Esophagus mucosa (tissue), 1 donor: ENCODE data around the gene ITGB5. TPM values are rescaled to one million over a fixed set of nuclear protein-coding genes. Genes with fewer than 3 reads are reported as not detected.
A peak's percentile ranks its signal among the peaks of the same experiment; 100 is the strongest.

Source experiments
- ATAC-seq: fragments of 200-7000 bp; cut with Tn5 transposase; one replicate; pipeline ENCODE4 v1.9.1; 2020
- total RNA-seq: library from RNA; stranded (reverse); gene quantifications from one replicate; pipeline ENCODE4 v1.2.4, GENCODE V29; 2023
- donor health status: DM: yes; HTN: yes; CAD: no.

Gene ITGB5
- total RNA-seq, 1 donor from 2014 or later = 83.0 TPM

DNA sequence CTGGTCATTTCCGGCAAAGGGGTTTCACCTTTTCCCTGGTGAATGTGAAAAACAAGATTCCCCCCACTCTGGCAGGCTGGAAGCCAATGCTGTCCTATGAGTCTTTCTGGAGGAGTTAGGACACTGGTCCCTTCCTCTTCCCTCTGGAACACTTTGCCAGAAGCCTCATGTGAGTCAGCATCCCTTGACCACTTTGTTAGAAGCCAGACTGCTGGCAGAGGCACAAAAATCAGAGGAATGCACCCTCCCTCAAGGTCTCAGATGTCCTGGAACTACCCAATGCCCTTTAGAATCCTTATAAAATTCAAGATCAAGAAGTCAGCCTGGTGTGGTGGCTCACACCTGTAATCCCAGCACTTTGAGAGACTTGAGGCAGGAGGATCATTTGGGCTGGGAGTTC lies 26.6 kb downstream of the ITGB5 start:
- ATAC-seq = no peak

DNA sequence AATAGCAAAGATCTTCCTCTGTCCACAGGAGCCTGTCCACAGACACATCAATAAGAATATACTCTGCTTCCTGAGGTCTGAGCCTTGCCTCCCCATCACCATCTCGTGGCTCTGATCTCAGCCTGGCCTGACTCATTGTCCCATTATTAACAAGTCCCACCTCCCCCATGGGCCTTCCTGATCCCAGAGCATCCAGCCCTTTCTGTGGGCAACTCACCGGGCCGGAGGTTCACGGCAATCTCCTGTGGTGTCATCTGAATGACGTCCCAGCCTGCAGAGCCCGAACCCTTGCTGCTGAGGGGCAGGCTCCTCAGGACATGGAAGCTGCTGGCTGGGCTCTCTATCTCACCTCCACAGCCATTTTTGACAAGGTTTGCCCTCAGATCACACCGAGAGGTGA lies 28.1 kb downstream of the ITGB5 start:
- ATAC-seq = no peak

- ATAC-seq = no peak
These were observed 28.9 kb downstream of the ITGB5 start for GRCh38 chr3:124858275-124858674.

DNA sequence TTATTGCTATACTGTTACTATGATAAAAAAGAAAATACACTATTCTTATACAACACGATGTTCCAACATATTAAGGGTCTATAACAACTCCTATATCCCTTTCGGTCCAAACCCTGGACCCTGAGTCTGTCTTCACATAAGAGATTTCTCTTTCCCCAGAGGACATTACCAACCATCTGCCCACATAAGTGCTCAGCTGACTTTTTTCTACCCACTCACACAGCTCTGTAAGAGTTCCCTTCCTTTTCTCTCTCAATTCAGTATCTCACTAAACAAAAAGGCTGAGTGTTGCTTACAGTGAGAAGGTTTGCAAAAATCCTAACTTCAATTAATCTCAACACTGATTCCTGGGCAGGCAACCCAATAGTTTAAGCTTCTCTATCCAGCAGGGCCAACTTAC lies 30.5 kb downstream of the ITGB5 start:
- ATAC-seq = no peak

GRCh38 chr3:124854009-124854408 lies 33.2 kb downstream of the ITGB5 start:
- ATAC-seq = no peak

DNA sequence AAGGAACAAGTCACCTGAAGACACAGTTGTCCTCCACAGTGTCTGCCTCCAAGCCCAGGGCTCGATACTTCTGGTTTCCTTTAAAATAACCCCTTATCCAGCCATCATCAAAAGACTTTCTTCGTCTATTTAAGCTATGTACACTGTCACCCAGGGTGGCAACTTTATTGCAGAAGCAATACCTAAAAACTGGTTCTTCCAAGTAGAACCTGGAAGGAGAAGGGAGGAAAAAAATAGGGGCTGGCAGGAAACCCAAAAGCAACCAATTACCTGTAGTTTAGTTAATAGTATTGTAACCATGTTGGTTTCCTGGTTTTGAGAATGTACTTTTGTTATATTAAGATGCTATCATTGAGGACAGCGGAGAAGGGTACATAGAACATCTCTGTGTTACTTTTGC lies 33.7 kb downstream of the ITGB5 start:
- ATAC-seq = no peak

- no peak for ATAC-seq
These were observed 35.3 kb downstream of the ITGB5 start for GRCh38 chr3:124851905-124852304.

DNA sequence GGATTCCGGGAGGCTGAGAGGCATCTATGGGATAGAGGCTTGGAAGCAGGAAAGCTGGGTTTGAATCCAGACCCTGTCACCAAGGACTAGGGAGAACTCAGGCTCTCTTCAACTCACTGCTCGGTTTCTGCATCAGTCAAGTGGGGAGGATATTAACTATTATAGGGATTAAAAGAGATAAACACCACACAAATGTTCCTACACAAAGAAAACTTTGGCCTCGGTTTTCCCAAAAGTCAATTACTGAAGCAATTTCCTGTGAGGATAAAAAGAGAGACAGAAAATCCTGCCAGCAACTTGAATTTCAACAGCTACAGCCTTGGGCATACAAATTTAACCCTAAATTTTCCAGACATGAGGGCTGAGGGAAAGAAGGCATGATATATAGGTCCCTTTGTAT lies 36.0 kb downstream of the ITGB5 start:
- no peak for ATAC-seq

DNA sequence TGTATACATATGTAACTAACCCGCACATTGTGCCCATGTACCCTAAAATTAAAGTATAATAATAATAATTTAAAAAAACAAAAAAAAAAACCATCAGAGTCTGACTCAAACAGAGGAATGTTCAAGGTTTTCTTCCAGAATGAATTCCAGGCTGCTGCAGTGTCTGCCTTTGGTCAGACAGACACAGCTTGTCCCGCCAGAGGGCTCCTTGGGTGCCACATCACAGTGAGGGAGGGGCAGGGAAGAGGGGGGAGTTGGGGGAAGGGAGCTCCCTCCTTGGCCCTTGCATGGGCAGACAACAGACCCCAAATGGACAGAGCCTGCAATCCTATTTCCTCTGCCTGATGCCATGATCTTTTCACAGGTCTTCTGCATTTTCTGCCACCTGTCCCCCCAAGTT lies 36.5 kb downstream of the ITGB5 start:
- ATAC-seq = no peak

GRCh38 chr3:124850212-124850611 lies 37.0 kb downstream of the ITGB5 start:
- ATAC-seq = no peak

DNA sequence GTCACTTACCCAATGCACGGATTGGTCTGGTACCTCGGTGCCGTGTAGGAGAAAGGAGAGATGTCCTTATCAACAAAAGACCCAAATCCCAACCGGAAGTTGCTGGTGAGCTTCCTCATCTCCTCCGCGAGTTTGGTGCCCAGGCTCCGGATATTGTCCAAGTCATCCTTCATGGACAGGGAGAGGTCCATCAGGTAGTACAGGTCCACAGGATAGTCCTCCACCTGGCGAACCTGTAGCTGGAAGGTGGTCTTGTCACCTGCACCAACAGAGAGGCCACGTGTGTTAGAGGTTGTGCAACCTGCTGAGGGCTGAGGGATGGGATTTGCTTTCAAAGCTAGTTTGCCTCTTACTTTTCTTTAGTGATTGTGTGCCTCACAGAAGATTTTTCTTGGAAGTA lies 38.9 kb downstream of the ITGB5 start:
- ATAC-seq = no peak

DNA sequence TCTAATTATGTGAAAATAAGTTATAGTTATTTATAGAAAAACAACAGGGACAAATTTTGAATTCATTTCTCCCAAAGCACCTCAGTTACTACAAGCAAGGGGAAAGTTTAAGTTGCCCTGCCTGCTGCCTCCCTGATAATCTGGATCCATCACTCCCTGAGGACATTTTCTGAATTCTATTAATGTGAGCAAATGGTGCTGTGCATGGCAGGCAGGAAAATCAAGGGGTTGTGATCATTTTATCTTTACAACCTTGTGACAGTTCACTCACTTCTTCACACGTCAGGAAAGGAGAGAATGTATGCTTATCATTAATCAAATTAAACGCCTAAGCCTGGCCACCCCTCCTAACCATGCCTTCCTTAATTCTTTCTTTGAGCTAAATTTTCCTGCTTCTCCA lies 39.3 kb downstream of the ITGB5 start:
- ATAC-seq = no peak

GRCh38 chr3:124847051-124847450 lies 40.1 kb downstream of the ITGB5 start:
- ATAC-seq = no peak

DNA sequence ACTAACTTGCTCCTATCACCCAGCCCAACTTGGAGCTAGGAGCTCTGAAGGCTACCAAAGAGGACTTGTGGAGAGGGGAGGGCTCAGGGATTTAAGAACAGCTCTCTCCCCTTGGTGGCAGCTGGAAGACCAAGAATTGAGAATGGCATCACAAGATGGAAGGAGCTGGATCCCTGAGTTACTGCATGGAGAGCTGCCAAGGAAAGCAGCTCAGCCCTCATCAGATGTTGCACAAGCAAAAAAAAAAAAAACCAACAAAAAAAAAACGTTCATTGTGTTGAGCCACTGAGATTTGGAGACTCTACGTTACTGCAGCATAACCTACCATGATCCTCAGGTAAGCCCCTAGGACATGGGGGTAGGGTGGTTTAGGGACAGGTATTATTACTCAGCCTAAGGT lies 41.0 kb downstream of the ITGB5 start:
- ATAC-seq = peak; percentile 23

DNA sequence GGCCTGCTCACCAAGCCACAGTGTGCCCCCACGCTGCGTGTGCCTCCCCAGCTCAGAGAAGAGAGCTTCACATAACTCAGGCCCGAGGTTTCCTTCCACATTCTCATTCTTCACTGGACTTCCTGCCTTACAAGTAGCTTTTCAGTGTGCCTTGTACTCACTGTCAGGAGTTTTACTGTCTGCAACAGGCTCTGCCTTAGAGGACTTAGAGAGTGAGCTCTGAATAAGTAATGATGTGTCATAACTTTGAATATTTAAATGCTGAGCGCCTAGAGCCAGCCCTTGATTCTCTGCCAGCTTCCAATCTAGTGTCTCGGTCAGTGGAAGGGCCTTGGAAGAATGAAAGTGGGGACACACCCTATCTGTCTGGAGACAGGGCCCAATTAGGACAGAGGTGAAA lies 41.8 kb downstream of the ITGB5 start:
- ATAC-seq = peak; percentile 92

DNA sequence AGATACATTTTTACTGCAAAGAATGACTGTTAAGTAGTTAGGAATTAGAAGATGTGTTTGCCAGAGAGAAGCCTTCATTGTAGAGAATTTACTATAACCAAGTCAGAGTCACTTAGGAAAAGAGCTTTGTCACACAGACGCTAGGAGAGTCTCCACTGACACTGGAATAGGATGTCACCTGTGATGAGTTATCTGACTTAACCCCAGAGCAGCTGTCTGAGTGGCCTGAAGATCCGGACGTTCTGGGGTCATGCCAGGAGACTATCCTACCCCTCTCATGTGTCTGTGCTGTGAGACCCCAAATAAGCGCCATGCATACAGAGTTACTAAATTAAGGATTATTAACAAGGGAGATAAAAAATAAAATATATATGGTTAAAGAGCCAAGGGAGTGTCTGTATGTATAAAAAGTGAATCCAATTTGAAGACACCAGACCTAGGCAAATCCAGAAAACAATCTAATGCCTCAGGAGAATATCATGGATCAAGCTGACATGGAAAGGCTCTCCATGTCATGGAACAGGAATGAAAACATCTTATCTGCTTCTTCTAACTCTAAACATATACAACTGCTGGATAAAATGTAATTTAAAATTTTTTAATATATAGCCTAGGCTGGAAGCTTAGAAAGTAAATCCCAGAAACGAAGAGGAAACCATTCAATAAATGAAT lies 43.5 kb downstream of the ITGB5 start:
- no peak for ATAC-seq

DNA sequence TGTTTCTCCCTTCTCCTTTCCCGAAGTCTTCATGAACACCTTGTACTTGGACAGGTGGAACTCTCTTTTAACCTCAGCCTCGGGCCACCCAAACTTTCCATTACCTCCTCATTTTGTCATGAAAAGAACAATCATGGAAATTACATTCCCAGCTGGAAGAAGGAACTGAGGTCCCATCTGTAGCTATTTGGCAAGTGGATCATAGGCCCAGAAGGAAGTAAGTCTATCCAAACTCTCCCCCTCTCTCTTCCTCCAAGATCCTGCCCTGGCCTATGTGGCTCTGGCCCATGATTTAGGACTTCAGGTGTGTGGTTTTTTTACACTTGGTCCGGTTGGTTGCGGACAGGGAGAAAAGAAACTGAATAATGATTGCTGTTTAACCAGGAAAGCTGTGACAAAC lies 44.1 kb downstream of the ITGB5 start:
- ATAC-seq = no peak

DNA sequence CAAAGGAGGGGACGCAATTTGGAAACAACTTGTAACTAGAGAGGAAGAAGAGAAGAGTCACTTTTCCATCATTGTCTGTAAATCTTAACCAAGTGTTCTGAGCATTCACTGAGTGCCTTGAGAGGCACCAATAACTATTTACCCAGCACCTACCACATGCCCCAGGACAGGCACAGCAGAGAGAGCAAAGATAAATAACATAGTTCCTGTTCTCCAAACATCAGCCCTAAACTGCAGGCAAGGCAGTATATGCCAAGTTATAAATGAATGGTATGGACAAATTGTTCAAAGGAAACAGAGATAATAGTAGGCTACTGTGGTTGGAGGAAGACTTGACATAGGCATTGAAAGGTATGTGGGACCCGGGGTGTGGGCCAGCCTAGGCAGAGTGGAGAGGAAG lies 45.6 kb downstream of the ITGB5 start:
- ATAC-seq = no peak

DNA sequence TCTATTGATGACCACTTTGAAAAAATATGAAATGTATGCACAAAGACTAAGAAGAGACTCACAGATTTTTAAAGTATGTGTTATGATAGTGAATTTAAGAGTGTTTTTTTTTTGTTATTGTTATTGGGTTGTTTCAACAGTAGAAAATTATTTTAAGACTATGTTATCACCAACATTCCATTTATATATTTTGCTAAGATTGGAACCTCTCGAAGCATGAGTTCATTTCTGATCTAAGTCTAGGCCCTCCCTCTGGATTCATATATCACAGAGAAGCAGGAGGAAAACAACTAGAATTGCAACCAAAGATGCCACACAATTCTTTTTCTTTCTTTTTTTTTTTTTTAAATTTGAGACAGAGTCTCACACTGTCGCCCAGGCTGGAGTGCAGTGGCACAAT lies 46.8 kb downstream of the ITGB5 start:
- no peak for ATAC-seq

GRCh38 chr3:124839896-124840295 lies 47.3 kb downstream of the ITGB5 start:
- ATAC-seq = no peak

DNA sequence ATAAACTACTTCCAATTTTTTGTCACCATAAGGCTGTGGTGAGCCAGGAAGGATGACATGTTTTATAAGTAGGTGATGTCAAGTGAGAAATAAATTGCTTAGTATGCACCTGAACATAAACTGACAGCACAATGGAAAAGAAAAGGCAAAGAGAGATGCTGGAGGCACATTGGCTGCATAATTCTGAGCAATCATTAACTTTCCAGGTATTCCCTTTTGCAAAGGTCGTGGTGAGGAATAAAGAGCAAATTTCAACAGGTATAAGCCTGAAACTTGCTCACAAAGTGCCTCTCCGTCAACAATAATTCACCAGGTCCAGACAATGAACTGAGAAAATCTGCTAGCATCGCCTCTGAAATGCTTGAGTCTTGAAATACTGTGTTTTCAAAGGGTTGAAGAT lies 48.2 kb downstream of the ITGB5 start:
- no peak for ATAC-seq

DNA sequence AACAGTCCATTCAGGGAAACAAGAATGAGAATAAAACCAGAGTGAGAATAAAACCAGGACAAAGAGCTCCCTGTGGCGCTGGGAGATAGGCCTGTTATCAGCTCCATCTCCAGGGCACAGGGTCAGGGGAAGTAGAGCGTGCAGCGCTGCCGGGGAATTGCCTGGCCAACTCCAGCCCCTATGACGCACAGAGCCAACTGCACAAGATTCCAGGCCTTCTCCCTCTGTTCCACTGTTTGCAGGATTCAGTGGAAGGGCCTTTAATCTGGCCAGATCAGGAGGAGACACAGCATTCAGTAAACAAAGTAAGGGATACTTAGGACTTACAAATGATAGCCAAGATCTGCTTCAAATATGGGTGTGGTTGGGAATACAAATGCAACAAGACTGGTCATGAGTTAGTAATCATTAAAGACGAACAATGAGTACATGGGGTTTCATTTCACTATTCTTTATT lies 49.4 kb downstream of the ITGB5 start:
- peak; percentile 46 for ATAC-seq

GRCh38 chr3:124837065-124837464 lies 50.1 kb downstream of the ITGB5 start:
- no peak for ATAC-seq

DNA sequence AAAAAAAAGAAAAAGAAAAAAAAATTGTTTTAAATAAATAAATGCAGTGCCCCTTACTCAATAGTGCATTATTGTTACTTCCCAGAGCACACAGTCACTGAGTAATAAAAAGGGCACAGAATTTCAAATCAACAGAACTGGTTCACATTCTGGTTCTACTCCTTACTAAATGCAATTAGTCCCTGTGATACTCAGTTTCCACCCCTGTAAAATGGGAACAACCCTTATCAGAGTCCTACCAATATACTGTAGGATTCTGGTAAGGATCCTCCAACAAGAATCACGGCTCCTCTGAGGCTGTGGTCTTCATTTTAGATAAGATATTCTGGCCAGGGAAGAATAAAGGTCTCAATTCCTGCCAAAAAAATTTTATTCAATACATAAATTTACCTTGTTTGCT lies 50.7 kb downstream of the ITGB5 start:
- ATAC-seq = no peak
